Measurements from ENCODE around the gene ODAPH.

GRCh38 chr4:75530556-75531322 lies 25.1 kb upstream of the ODAPH start:
- TF ChIP-seq POLR2A (IDR thresholded peaks at IDR 0.05) (no peak), CTCF (IDR thresholded peaks at IDR 0.05) (no peak)

Data from heart left ventricle (tissue), 13 donors.